Raji (cell line): ENCODE results near the gene CCT5.

Experiments used
- POLR2A ChIP-seq: IDR thresholded peaks from 2 replicates; pipeline ENCODE4 v1.6.1; 2011; ENCODE audit warnings: low read depth, low read length, control low read depth; ENCODE audit not compliant: insufficient read depth

CCT5 gene

GRCh38 chr5:10232386-10232785 lies 17.7 kb upstream of the CCT5 start:
- no peak for TF ChIP-seq POLR2A

- no peak for TF ChIP-seq POLR2A
These were observed 17.1 kb upstream of the CCT5 start for GRCh38 chr5:10233011-10233410.

GRCh38 chr5:10233505-10233904 lies 16.6 kb upstream of the CCT5 start:
- no peak for TF ChIP-seq POLR2A

GRCh38 chr5:10235350-10235749 lies 14.7 kb upstream of the CCT5 start:
- no peak for TF ChIP-seq POLR2A

- TF ChIP-seq POLR2A: no peak
These were observed 6.3 kb upstream of the CCT5 start for GRCh38 chr5:10243660-10244240.

GRCh38 chr5:10244342-10244944 lies 5.6 kb upstream of the CCT5 start:
- no peak for TF ChIP-seq POLR2A

- TF ChIP-seq POLR2A: no peak
These were observed 3.3 kb upstream of the CCT5 start for GRCh38 chr5:10246761-10247160.

- TF ChIP-seq POLR2A: no peak
These were observed 1.5 kb upstream of the CCT5 start for GRCh38 chr5:10248378-10249260.

- TF ChIP-seq POLR2A: no peak
These were observed 761 bp downstream of the CCT5 start for GRCh38 chr5:10250806-10251276.

- no peak for TF ChIP-seq POLR2A
These were observed 1.3 kb downstream of the CCT5 start for GRCh38 chr5:10251405-10251804.

- TF ChIP-seq POLR2A: no peak
These were observed 3.3 kb downstream of the CCT5 start for GRCh38 chr5:10253390-10253789.

- TF ChIP-seq POLR2A: no peak
These were observed 4.6 kb downstream of the CCT5 start for GRCh38 chr5:10254686-10255085.

- no peak for TF ChIP-seq POLR2A
These were observed 7.8 kb downstream of the CCT5 start for GRCh38 chr5:10257870-10258269.

- TF ChIP-seq POLR2A: no peak
These were observed 9.8 kb downstream of the CCT5 start for GRCh38 chr5:10259899-10260298.

GRCh38 chr5:10261065-10261464 lies 11.0 kb downstream of the CCT5 start:
- no peak for TF ChIP-seq POLR2A
